ENCODE measurements around the gene CATSPER1. TPM values are rescaled to one million over a fixed set of nuclear protein-coding genes. Genes with fewer than 3 reads are reported as not detected.

Gene CATSPER1
- total RNA-seq, 2 donors from 2014 or later, result not detected

- no peaks in the 10 kb centered on the region for H3K9me3 ChIP-seq
- peak overlapping the region in 1 of 2 donors; percentile 2 for H3K27ac ChIP-seq
- H3K36me3 ChIP-seq, result peaks cover 14% of the 10 kb centered on the region
Observed at GRCh38 chr11:66006891-66007176, 19.4 kb downstream of the CATSPER1 start.

DNA sequence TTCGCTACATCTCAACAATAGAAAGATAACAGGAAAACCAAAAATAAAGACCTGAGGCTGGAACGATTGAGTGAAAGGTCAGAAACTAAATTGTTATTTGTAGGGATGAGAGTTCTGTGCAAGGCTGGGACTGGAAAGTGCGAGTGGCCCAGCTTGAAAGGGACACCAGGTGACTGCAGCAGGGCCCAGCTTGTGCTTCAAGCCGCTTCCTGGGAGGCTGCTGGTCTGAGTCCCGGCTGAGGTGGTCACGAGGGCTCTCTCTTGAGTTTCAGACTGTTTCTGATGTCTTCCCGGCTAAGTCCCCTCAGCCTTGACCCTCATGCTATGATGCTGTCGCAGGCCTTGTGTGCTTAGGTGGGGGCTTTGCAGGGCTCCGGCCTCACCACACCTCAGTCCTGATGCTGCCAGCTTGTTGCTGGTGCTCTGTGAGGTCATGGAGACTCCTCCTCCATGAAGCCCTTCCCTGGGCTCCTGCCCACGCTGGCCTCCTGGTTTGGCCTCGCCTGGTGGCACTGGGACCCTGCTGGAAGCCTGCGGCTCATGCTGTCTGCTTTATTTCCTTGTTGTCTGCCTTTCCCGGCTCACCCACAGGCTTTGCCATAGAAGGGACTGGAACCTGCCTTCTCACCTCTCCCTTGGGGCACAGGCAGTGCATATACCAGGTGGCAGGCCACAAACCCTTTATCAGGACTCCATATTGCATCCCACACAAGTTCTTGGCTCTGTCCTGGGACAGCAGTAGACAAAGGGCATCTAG lies 20.0 kb downstream of the CATSPER1 start:
- TF ChIP-seq, protein P1, sequence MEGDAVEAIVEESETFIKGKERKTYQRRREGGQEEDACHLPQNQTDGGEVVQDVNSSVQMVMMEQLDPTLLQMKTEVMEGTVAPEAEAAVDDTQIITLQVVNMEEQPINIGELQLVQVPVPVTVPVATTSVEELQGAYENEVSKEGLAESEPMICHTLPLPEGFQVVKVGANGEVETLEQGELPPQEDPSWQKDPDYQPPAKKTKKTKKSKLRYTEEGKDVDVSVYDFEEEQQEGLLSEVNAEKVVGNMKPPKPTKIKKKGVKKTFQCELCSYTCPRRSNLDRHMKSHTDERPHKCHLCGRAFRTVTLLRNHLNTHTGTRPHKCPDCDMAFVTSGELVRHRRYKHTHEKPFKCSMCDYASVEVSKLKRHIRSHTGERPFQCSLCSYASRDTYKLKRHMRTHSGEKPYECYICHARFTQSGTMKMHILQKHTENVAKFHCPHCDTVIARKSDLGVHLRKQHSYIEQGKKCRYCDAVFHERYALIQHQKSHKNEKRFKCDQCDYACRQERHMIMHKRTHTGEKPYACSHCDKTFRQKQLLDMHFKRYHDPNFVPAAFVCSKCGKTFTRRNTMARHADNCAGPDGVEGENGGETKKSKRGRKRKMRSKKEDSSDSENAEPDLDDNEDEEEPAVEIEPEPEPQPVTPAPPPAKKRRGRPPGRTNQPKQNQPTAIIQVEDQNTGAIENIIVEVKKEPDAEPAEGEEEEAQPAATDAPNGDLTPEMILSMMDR (IDR thresholded peaks at IDR 0.05), result no peak
- Histone ChIP-seq H3K36me3 (peaks cover 14% of the 10 kb centered on the region), H3K4me1 (peaks cover 0 to 7% of the 10 kb centered on the region in 2 donors), H3K27ac (no peak overlapping the region), H3K27me3 (no peaks in the 10 kb centered on the region), H3K4me3 (no peak overlapping the region), H3K9me3 (no peaks in the 10 kb centered on the region)
- no peak for DNase-seq (ENCODE audit: low spot score)

More at GRCh38 chr11:66006891-66007176, 19.4 kb downstream of the CATSPER1 start:
- DNase-seq (ENCODE audit: low spot score), result no peak
- Histone ChIP-seq H3K4me1 (peaks cover 0 to 12% of the 10 kb centered on the region in 2 donors), H3K4me3 (no peak overlapping the region), H3K27me3 (peaks cover 0 to 4% of the 10 kb centered on the region in 2 donors)
- TF ChIP-seq, protein P1 (IDR thresholded peaks at IDR 0.05), result no peak

DNA sequence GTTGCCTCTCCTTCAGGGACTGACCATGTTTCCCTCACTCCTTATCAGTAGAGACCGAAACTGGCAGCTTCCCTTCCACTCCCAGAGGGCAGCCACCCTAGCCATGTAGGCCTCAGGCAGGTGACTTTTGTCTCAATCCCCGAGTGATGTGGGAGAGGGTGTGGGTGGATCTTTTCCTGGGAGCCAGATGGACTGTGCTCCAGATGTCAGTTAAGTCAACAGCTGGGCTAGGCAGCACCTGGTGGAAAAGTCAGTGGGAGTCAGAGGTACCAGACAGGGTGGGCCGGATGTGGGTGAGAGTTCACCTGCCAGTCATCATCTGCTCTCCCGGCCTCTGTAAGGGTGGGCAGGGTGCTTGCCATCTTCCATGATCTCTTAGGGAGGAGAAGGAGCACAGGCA lies 22.1 kb downstream of the CATSPER1 start:
- no peaks in the 10 kb centered on the region for H3K9me3 ChIP-seq
- H3K27me3 ChIP-seq, result no peaks in the 10 kb centered on the region
- peaks cover 27% of the 10 kb centered on the region for H3K36me3 ChIP-seq
- no peak for DNase-seq (ENCODE audit: low spot score)
- TF ChIP-seq, protein P1 (IDR thresholded peaks at IDR 0.05), result no peak
- H3K27ac ChIP-seq, result no peak overlapping the region
- H3K4me3 ChIP-seq, result no peak overlapping the region
- peaks cover 0 to 22% of the 10 kb centered on the region in 2 donors for H3K4me1 ChIP-seq

- TF ChIP-seq, protein P1 (IDR thresholded peaks at IDR 0.05), result no peak
- H3K36me3 ChIP-seq, result peaks cover 36% of the 10 kb centered on the region
- H3K4me1 ChIP-seq, result peaks cover 0 to 22% of the 10 kb centered on the region in 2 donors
- DNase-seq (ENCODE audit: low spot score), result no peak
- no peaks in the 10 kb centered on the region for H3K9me3 ChIP-seq
- no peaks in the 10 kb centered on the region for H3K27me3 ChIP-seq
- H3K27ac ChIP-seq, result peak overlapping the region; percentile 90 to 91
- H3K4me3 ChIP-seq, result peak overlapping the region; percentile 77 to 86
Observed at GRCh38 chr11:66003291-66003690, 23.0 kb downstream of the CATSPER1 start.

DNA sequence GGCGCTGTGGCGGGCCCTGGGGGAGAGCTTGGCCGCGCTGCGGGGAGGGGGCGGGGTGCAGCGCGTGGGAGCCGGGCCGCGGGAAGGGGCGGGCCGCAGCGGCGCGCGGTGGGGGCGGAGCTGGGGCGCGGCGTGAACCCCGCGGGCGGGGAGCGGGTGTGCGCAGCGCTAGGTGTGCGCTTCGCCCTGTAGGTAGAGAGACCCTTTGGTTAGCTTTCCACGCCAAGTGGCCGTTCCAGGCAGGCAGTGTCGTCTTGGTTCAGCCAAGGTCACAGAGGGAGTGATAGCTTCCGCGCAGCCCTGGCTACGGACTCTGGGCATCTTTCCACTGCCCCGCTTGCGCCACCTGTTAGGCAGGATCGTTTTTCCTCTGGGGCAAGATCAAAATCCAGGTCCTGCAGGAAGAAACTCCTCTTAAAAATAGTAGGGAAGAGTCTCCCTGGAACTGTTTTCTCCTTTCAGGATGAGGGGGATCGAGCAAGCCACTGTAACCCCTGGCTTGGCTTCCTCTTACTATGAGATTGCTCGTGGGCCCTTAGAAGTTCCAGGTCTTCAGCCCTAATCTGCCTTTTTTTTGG lies 23.5 kb downstream of the CATSPER1 start:
- TF ChIP-seq, protein P1 (IDR thresholded peaks at IDR 0.05), result peak in 1 of 2 donors; percentile 51
- H3K4me1 ChIP-seq, result peaks cover 0 to 22% of the 10 kb centered on the region in 2 donors
- H3K27ac ChIP-seq, result peak overlapping the region; percentile 90 to 91
- DNase-seq (ENCODE audit: low spot score), result no peak
- H3K27me3 ChIP-seq, result no peaks in the 10 kb centered on the region
- H3K9me3 ChIP-seq, result no peaks in the 10 kb centered on the region
- H3K4me3 ChIP-seq, result peak overlapping the region; percentile 77 to 86
- H3K36me3 ChIP-seq, result peaks cover 42% of the 10 kb centered on the region
